Esophagus muscularis mucosa (tissue), 3 donors: ENCODE measurements around the gene NCL.
"Not testable (repeated sequence)": the region's sequence is repeated elsewhere in the genome, so short reads cannot be mapped to it uniquely, and the experiment has no call there.

ENCODE experiments used
- CTCF ChIP-seq, 3 experiments: fragments of 200-600 bp in 2 of 3; fragments of 450-650 bp in 1 of 3; sonication (generic) in 2 of 3; IDR thresholded peaks; one replicate each; pipeline ENCODE4 v1.5.1; 2017 to 2019; ENCODE audit warnings: antibody characterized with exemption in 3 of 3, mild to moderate bottlenecking in 2 of 3, moderate library complexity in 1 of 3
- POLR2A ChIP-seq: fragments of 450-650 bp; IDR thresholded peaks from one replicate; pipeline ENCODE4 v1.6.1; 2017; ENCODE audit warnings: antibody characterized with exemption, moderate library complexity, mild to moderate bottlenecking, low read depth

- not testable (repeated sequence) for TF ChIP-seq CTCF (IDR thresholded peaks at IDR 0.05); POLR2A
Observed at GRCh38 chr2:231408304-231408703, 56.0 kb downstream of the NCL start.
